GM13977 (cell line): ENCODE measurements around the gene ACKR2.

Experiments
- DNase-seq: peaks from one replicate; pipeline ENCODE4 v3.0.0; 2012; ENCODE audit warnings: low spot score
- CTCF ChIP-seq: IDR thresholded peaks from 2 replicates; pipeline ENCODE4 v1.5.1; 2012; ENCODE audit warnings: mild to moderate bottlenecking, control low read depth; ENCODE audit not compliant: insufficient read depth; ENCODE audit errors: extremely low read depth, missing control alignments
- in situ Hi-C: fragments of 300-500 bp; cut with MboI; formaldehyde crosslinking; loops from one replicate; pipeline ENCODE4 v1.12.0; 2022; ENCODE audit warnings: low sequenced_read_pairs, low pct_unique_long_range_greater_than_20kb, mixed read lengths, inconsistent platforms; ENCODE audit not compliant: unreplicated experiment

The ACKR2 gene

GRCh38 chr3:42908675-42909074, 99.4 kb downstream of the ACKR2 start:
- in situ Hi-C loops: no loop called here
- DNase-seq: no peak
- TF ChIP-seq CTCF: no peak

- TF ChIP-seq CTCF: no peak
- in situ Hi-C loops: no loop called here
These were observed 102.3 kb downstream of the ACKR2 start for GRCh38 chr3:42911551-42911950.

GRCh38 chr3:42914771-42915515, 105.7 kb downstream of the ACKR2 start:
- no peak for TF ChIP-seq CTCF
- in situ Hi-C loops: no loop called here
- DNase-seq: no peak

More at GRCh38 chr3:42911551-42911950, 102.3 kb downstream of the ACKR2 start:
- no peak for DNase-seq
